Sigmoid colon (tissue), 7 donors: ENCODE results near the gene CTNNAL1. TPM values are rescaled to one million over a fixed set of nuclear protein-coding genes. Genes with fewer than 3 reads are reported as not detected.
"Not testable (repeated sequence)": the region's sequence is repeated elsewhere in the genome, so short reads cannot be mapped to it uniquely, and the experiment has no call there.

Experiments
- DNase-seq: peaks from one replicate; pipeline ENCODE4 v3.0.0-alpha.2; 2019
- H3K27ac ChIP-seq, 4 donors: fragments of 200-600 bp; sonication (generic); one replicate each; pipeline ENCODE4 v1.5.1; 2016 to 2019; ENCODE audit warnings: mild to moderate bottlenecking in 1 of 4
- H3K27me3 ChIP-seq, 3 donors: fragments of 200-600 bp; sonication (generic); one replicate each; pipeline ENCODE4 v1.5.1; 2019; ENCODE audit warnings: mild to moderate bottlenecking in 1 of 3
- H3K36me3 ChIP-seq, 4 donors: fragments of 200-600 bp; sonication (generic); one replicate each; pipeline ENCODE4 v1.5.1; 2016 to 2019
- H3K4me1 ChIP-seq, 4 donors: fragments of 200-600 bp; sonication (generic); one replicate each; pipeline ENCODE4 v1.5.1; 2017 to 2019
- H3K4me3 ChIP-seq, 4 donors: fragments of 200-600 bp; sonication (generic); one replicate each; pipeline ENCODE4 v1.5.1; 2017 to 2019; ENCODE audit warnings: mild to moderate bottlenecking in 2 of 4, moderate library complexity in 1 of 4
- H3K9me3 ChIP-seq, 4 donors: fragments of 200-600 bp in 3 of 4; sonication (generic) in 3 of 4; one replicate each; pipeline versions ENCODE4 v1.5.1 to v1.6.1; 2013 to 2019
- CTCF ChIP-seq, 4 experiments: fragments of 450-650 bp in 3 of 4; fragments of 200-600 bp in 1 of 4; IDR thresholded peaks; one replicate each; pipeline ENCODE4 v1.5.1; 2016 to 2019; ENCODE audit warnings: antibody characterized with exemption in 4 of 4, mild to moderate bottlenecking in 3 of 4, moderate library complexity in 2 of 4
- EP300 ChIP-seq, 4 donors: sonication (generic); formaldehyde crosslinking; IDR thresholded peaks; one replicate each; pipeline ENCODE4 v1.6.1; 2017; ENCODE audit warnings: antibody characterized with exemption in 4 of 4
- POLR2A ChIP-seq, 2 donors: fragments of 450-650 bp; IDR thresholded peaks; one replicate each; pipeline ENCODE4 v1.6.1; 2016; ENCODE audit warnings: antibody characterized with exemption in 2 of 2, mild to moderate bottlenecking in 2 of 2, moderate library complexity in 2 of 2
- POLR2AphosphoS5 ChIP-seq, 4 donors: sonication (generic); formaldehyde crosslinking; IDR thresholded peaks; one replicate each; pipeline ENCODE4 v1.6.1; 2017; ENCODE audit warnings: antibody characterized with exemption in 4 of 4
- WGBS, 2 donors: extraction: QIAGEN DNeasy Blood & Tissue Kit; methylation state at CpG; one replicate each; pipeline ENCODE4 v1.1.7; 2013; 5-methylcytosine and 5-hydroxymethylcytosine counted together
- intact Hi-C: fragments of 100-400 bp; cut with DNase I; formaldehyde crosslinking; loops from one replicate; pipeline ENCODE4 v1.15.1; 2023
- polyA plus RNA-seq, 3 donors: library from polyadenylated mRNA; stranded (reverse); fragments of 200-250 nt; gene quantifications; one replicate each; pipeline ENCODE4 v1.2.3, GENCODE V29; 2013
- total RNA-seq, 4 donors: library from RNA; depleted of rRNA; stranded (reverse); fragments of >200 nt; gene quantifications; one replicate each; pipeline ENCODE4 v1.1.0, GENCODE V29; 2016
- donor health status: healthy with polysubstance abuse.
- donor health status: Bipolar disorder and iron deficiency.
- donor health status: healthy.

CTNNAL1 gene
- total and polyA plus RNA-seq, 7 donors, result 18.7 to 56.8 (median 36.4) TPM

GRCh38 chr9:108972626-108973209, 40.6 kb downstream of the CTNNAL1 start:
- Histone ChIP-seq H3K4me1 (peaks cover 0 to 42% (median 30%) of the 10 kb centered on the region in 4 donors), H3K27ac (peak overlapping the region in 2 of 4 donors; percentile 28 to 54), H3K36me3 (peaks cover 0 to 7% (median 0%) of the 10 kb centered on the region in 4 donors), H3K27me3 (no peaks in the 10 kb centered on the region), H3K4me3 (no peak overlapping the region), H3K9me3 (no peaks in the 10 kb centered on the region)
- intact Hi-C loops, result no loop called here
- no peak for DNase-seq
- TF ChIP-seq EP300 (IDR thresholded peaks at IDR 0.05) (no peak), POLR2AphosphoS5 (IDR thresholded peaks at IDR 0.05) (no peak), POLR2A (IDR thresholded peaks at IDR 0.05) (no peak), CTCF (IDR thresholded peaks at IDR 0.05) (no peak)
- 80 to 84% methylated on average over 2 of the region's 2 CpGs for WGBS, 2 donors

GRCh38 chr9:108972186-108972585, 41.1 kb downstream of the CTNNAL1 start:
- WGBS, 2 donors, result 94 to 96% methylated on average over 3 of the region's 3 CpGs
- H3K27me3 ChIP-seq, result no peaks in the 10 kb centered on the region
- no peak for TF ChIP-seq POLR2A (IDR thresholded peaks at IDR 0.05)
- TF ChIP-seq EP300 (IDR thresholded peaks at IDR 0.05), result no peak
- TF ChIP-seq CTCF (IDR thresholded peaks at IDR 0.05), result no peak
- TF ChIP-seq POLR2AphosphoS5 (IDR thresholded peaks at IDR 0.05), result no peak
- DNase-seq, result no peak
- peak overlapping the region in 2 of 4 donors; percentile 28 to 54 for H3K27ac ChIP-seq
- H3K4me1 ChIP-seq, result peaks cover 0 to 41% (median 29%) of the 10 kb centered on the region in 4 donors
- H3K36me3 ChIP-seq, result peaks cover 0 to 7% (median 0%) of the 10 kb centered on the region in 4 donors
- intact Hi-C loops, result no loop called here
- no peak overlapping the region for H3K4me3 ChIP-seq
- H3K9me3 ChIP-seq, result no peaks in the 10 kb centered on the region

- 98 to 100% methylated on average over 2 of the region's 2 CpGs for WGBS, 2 donors
- H3K9me3 ChIP-seq, H3K27ac ChIP-seq, H3K36me3 ChIP-seq, H3K27me3 ChIP-seq, intact Hi-C loops, DNase-seq, H3K4me3 ChIP-seq: not testable (repeated sequence)
- H3K4me1 ChIP-seq, result peaks cover 0 to 41% (median 29%) of the 10 kb centered on the region in 4 donors
Observed at GRCh38 chr9:108971392-108971791, 41.9 kb downstream of the CTNNAL1 start.

DNA sequence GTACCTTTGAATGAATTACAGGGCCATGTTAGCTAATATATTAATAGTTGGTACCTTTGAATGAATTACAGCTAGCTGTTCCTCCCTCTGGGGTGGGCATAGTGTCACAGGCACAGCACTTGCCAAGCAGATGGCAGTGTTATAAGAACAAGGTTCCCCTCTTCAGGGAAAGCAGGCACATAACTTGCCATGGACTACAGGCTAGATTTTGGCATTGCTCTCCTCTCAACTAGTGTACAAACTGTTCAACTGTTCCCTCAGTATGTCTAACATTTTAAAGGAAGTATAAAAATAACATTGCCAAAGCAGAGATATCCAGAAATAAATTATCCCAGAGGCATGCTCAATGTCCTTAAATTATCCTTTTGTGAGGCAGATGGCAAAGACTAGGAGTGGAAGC, 45.4 kb downstream of the CTNNAL1 start:
- intact Hi-C loops, result no loop called here

More for the DNA sequence above, 45.4 kb downstream of the CTNNAL1 start:
- Histone ChIP-seq H3K27ac (no peak overlapping the region), H3K27me3 (no peaks in the 10 kb centered on the region), H3K9me3 (no peaks in the 10 kb centered on the region), H3K4me1 (peaks cover 0 to 24% (median 11%) of the 10 kb centered on the region in 4 donors), H3K4me3 (no peak overlapping the region), H3K36me3 (peaks cover 0 to 31% (median 3%) of the 10 kb centered on the region in 4 donors)
- TF ChIP-seq CTCF (IDR thresholded peaks at IDR 0.05), result no peak
- TF ChIP-seq POLR2A (IDR thresholded peaks at IDR 0.05), result no peak
- no peak for TF ChIP-seq POLR2AphosphoS5 (IDR thresholded peaks at IDR 0.05)
- DNase-seq, result no peak
